Effector memory CD4-positive, alpha-beta T cell (primary cell): Measurements from ENCODE around the gene PIK3R2.

Experiments
- DNase-seq, 3 donors: peaks; one replicate each; pipeline ENCODE4 v3.0.0-alpha.2; 2020
- H3K27ac ChIP-seq: 2 replicates; pipeline ENCODE4 v1.7.0; 2013; ENCODE audit warnings: mild to moderate bottlenecking, low read length, moderate library complexity; ENCODE audit not compliant: insufficient read depth, poor library complexity, severe bottlenecking
- H3K27me3 ChIP-seq: replicated peaks from 2 replicates; pipeline ENCODE4 v1.7.0; 2013; ENCODE audit warnings: mild to moderate bottlenecking, low read length; ENCODE audit not compliant: insufficient read depth, control insufficient read depth, poor library complexity, severe bottlenecking
- H3K36me3 ChIP-seq: 2 replicates; pipeline ENCODE4 v1.7.0; 2013; ENCODE audit warnings: mild to moderate bottlenecking, low read length, moderate library complexity; ENCODE audit not compliant: control insufficient read depth, insufficient read depth
- H3K4me1 ChIP-seq: 2 replicates; pipeline ENCODE4 v1.7.0; 2013; ENCODE audit warnings: low read length, mild to moderate bottlenecking; ENCODE audit not compliant: control insufficient read depth, insufficient read depth, poor library complexity, severe bottlenecking
- H3K4me3 ChIP-seq: 2 replicates; pipeline ENCODE4 v1.7.0; 2013; ENCODE audit warnings: low read length, low read depth, mild to moderate bottlenecking; ENCODE audit not compliant: insufficient read depth, poor library complexity, severe bottlenecking
- H3K9me3 ChIP-seq: 2 replicates; pipeline ENCODE4 v1.7.0; 2013; ENCODE audit warnings: mild to moderate bottlenecking, low read length, moderate library complexity; ENCODE audit not compliant: control insufficient read depth

PIK3R2 gene

GRCh38 chr19:18190278-18190677, 37.3 kb downstream of the PIK3R2 start:
- no peaks in the 10 kb centered on the region for H3K9me3 ChIP-seq
- H3K27ac ChIP-seq, result no peak overlapping the region
- H3K4me1 ChIP-seq, result peaks cover 16% of the 10 kb centered on the region
- no peaks in the 10 kb centered on the region for H3K36me3 ChIP-seq
- no peak overlapping the region for H3K4me3 ChIP-seq
- DNase-seq, result no peak
- H3K27me3 ChIP-seq, result no peaks in the 10 kb centered on the region

GRCh38 chr19:18191640-18192062, 38.7 kb downstream of the PIK3R2 start:
- no peaks in the 10 kb centered on the region for H3K27me3 ChIP-seq
- peak overlapping the region; percentile 54 for H3K4me3 ChIP-seq
- H3K9me3 ChIP-seq, result no peaks in the 10 kb centered on the region
- peak overlapping the region; percentile 66 for H3K27ac ChIP-seq
- peaks cover 16% of the 10 kb centered on the region for H3K4me1 ChIP-seq
- H3K36me3 ChIP-seq, result peaks cover 4% of the 10 kb centered on the region
- DNase-seq, result no peak

GRCh38 chr19:18192673-18193387, 39.9 kb downstream of the PIK3R2 start, which contains the start of gene MPV17L2:
TSS of gene MPV17L2 (plus strand) at chr19:18193218. CDS start at chr19:18193282, 64 bp downstream.
- H3K36me3 ChIP-seq, result peaks cover 4% of the 10 kb centered on the region
- no peaks in the 10 kb centered on the region for H3K9me3 ChIP-seq
- no peaks in the 10 kb centered on the region for H3K27me3 ChIP-seq
- peak; percentile 97 to 98 (median 98) for DNase-seq
- peak within 1 kb of the TSS; percentile 66 for H3K27ac ChIP-seq
- peaks cover 16% of the 10 kb centered on the region for H3K4me1 ChIP-seq
- H3K4me3 ChIP-seq, result peak within 1 kb of the TSS; percentile 76

GRCh38 chr19:18193388-18194180, 40.6 kb downstream of the PIK3R2 start:
- H3K27ac ChIP-seq, result peak overlapping the region; percentile 64
- no peaks in the 10 kb centered on the region for H3K27me3 ChIP-seq
- DNase-seq, result no peak
- peaks cover 16% of the 10 kb centered on the region for H3K4me1 ChIP-seq
- no peaks in the 10 kb centered on the region for H3K9me3 ChIP-seq
- H3K36me3 ChIP-seq, result peaks cover 8% of the 10 kb centered on the region
- H3K4me3 ChIP-seq, result peak overlapping the region; percentile 76

DNA sequence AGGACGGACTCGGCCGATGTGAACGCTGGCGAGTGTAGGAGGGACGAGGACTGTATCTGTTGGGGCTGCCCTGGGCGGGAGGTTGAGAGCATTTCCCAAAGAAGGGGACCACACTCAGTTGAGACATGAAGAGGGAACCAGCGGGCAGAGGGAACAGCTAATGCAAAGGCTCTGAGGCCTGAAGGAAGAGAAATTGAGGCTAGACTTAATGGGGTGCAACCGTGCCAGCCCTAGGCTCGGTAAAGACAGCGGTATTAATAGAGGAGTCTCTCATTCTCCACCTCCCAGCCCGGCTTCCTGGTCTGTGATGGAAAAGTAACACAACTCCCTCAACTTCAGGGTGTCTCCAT, 41.2 kb downstream of the PIK3R2 start:
- peaks cover 11% of the 10 kb centered on the region for H3K36me3 ChIP-seq
- no peaks in the 10 kb centered on the region for H3K9me3 ChIP-seq
- H3K27ac ChIP-seq, result no peak overlapping the region
- peak overlapping the region; percentile 76 for H3K4me3 ChIP-seq
- H3K27me3 ChIP-seq, result no peaks in the 10 kb centered on the region
- H3K4me1 ChIP-seq, result peaks cover 16% of the 10 kb centered on the region
- DNase-seq, result no peak

GRCh38 chr19:18194554-18195238, 41.7 kb downstream of the PIK3R2 start:
- Histone ChIP-seq H3K4me1 (peaks cover 16% of the 10 kb centered on the region), H3K9me3 (no peaks in the 10 kb centered on the region), H3K36me3 (peaks cover 11% of the 10 kb centered on the region), H3K27ac (peak overlapping the region; percentile 17), H3K4me3 (no peak overlapping the region), H3K27me3 (no peaks in the 10 kb centered on the region)
- no peak for DNase-seq

- H3K27me3 ChIP-seq, result no peaks in the 10 kb centered on the region
- H3K4me1 ChIP-seq, result peaks cover 16% of the 10 kb centered on the region
- DNase-seq, result no peak
- no peaks in the 10 kb centered on the region for H3K9me3 ChIP-seq
- no peak overlapping the region for H3K27ac ChIP-seq
- peaks cover 11% of the 10 kb centered on the region for H3K36me3 ChIP-seq
- no peak overlapping the region for H3K4me3 ChIP-seq
Measured at GRCh38 chr19:18196511-18196845, 43.5 kb downstream of the PIK3R2 start.

DNA sequence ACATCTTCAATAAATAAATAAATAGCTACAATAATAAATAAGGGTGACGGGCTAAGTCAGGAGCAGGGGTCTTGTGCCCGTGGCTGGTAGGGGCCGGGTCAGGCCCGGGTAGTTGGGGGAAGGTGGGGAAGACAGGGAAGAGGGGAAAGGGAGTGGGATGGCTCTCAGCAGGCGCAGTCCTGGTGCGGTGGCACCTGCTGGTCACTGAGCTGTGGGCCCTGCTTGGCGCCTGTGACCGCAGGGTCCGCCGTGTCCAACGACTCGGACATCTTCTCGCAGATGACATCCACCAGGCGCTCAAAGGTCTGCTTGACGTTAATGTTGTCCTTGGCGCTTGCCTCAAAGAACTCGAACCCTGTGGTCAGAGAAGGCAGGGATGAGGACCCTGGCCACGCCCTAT, 44.3 kb downstream of the PIK3R2 start:
- Histone ChIP-seq H3K27ac (no peak overlapping the region), H3K4me3 (no peak overlapping the region), H3K9me3 (no peaks in the 10 kb centered on the region), H3K36me3 (peaks cover 11% of the 10 kb centered on the region), H3K4me1 (peaks cover 16% of the 10 kb centered on the region), H3K27me3 (no peaks in the 10 kb centered on the region)
- DNase-seq, result no peak

GRCh38 chr19:18197941-18198340, 45.0 kb downstream of the PIK3R2 start:
- no peak for DNase-seq
- H3K27ac ChIP-seq, result no peak overlapping the region
- H3K9me3 ChIP-seq, result no peaks in the 10 kb centered on the region
- H3K4me1 ChIP-seq, result peaks cover 19% of the 10 kb centered on the region
- no peak overlapping the region for H3K4me3 ChIP-seq
- peaks cover 11% of the 10 kb centered on the region for H3K36me3 ChIP-seq
- H3K27me3 ChIP-seq, result no peaks in the 10 kb centered on the region

DNA sequence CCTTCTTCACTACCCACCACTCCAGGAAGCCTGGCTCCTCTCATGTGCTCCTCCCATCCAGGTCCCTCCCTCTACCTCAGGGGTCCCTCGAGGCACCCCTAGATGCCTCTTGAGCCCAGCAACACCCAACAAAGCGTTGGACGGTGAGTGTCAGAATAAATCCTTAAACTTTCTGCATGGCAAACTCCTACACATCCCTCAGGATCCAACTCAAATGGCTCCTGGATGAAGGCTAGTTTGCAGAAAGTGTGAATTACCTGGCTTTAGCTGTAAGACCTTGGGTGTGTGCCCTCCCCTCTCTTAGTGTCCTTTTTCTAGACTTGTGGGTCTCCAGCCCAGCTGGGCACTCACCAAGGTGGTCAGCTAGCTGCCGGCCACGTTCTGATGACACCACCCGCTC, 45.4 kb downstream of the PIK3R2 start:
- Histone ChIP-seq H3K9me3 (no peaks in the 10 kb centered on the region), H3K4me3 (no peak overlapping the region), H3K36me3 (peaks cover 11% of the 10 kb centered on the region), H3K27me3 (no peaks in the 10 kb centered on the region), H3K4me1 (peaks cover 21% of the 10 kb centered on the region), H3K27ac (no peak overlapping the region)
- no peak for DNase-seq
